Right lobe of liver (tissue), 4 donors: ENCODE data around the gene TMEM269.

Experiments used
- CTCF ChIP-seq, 4 donors: fragments of 200-600 bp in 3 of 4; fragments of 450-650 bp in 1 of 4; IDR thresholded peaks; one replicate each; pipeline versions ENCODE4 v1.5.1 to v1.8.0; 2016 to 2022; ENCODE audit warnings: antibody characterized with exemption in 4 of 4, mild to moderate bottlenecking in 2 of 4
- POLR2A ChIP-seq: fragments of 450-650 bp; IDR thresholded peaks from one replicate; pipeline ENCODE4 v1.6.1; 2017; ENCODE audit warnings: antibody characterized with exemption, mild to moderate bottlenecking
- donor health status: DM: no; HTN: no; CAD: no.
- donor health status: DM: no; HTN: no; CAD: no.
- donor health status: DM: no; HTN: yes; CAD: no.

GRCh38 chr1:42845866-42846256 lies 61.1 kb downstream of the TMEM269 start:
- no peak for TF ChIP-seq CTCF (IDR thresholded peaks at IDR 0.05)
- no peak for TF ChIP-seq POLR2A
